A549 treated with GW870086 at 1 μM for 4 hours (cell line): Measurements from ENCODE around the gene TEX29. TPM values are rescaled to one million over a fixed set of nuclear protein-coding genes. Genes with fewer than 3 reads are reported as not detected.

Experiments
- total RNA-seq: library from RNA; stranded (reverse); fragments of 200-300 nt; extraction: Qiagen RNA extraction; gene quantifications from 5 replicates; pipeline ENCODE4 v1.2.3, GENCODE V29; 2022; ENCODE audit warnings: low read depth

TEX29 gene
- not detected in 5 replicates for total RNA-seq

DNA sequence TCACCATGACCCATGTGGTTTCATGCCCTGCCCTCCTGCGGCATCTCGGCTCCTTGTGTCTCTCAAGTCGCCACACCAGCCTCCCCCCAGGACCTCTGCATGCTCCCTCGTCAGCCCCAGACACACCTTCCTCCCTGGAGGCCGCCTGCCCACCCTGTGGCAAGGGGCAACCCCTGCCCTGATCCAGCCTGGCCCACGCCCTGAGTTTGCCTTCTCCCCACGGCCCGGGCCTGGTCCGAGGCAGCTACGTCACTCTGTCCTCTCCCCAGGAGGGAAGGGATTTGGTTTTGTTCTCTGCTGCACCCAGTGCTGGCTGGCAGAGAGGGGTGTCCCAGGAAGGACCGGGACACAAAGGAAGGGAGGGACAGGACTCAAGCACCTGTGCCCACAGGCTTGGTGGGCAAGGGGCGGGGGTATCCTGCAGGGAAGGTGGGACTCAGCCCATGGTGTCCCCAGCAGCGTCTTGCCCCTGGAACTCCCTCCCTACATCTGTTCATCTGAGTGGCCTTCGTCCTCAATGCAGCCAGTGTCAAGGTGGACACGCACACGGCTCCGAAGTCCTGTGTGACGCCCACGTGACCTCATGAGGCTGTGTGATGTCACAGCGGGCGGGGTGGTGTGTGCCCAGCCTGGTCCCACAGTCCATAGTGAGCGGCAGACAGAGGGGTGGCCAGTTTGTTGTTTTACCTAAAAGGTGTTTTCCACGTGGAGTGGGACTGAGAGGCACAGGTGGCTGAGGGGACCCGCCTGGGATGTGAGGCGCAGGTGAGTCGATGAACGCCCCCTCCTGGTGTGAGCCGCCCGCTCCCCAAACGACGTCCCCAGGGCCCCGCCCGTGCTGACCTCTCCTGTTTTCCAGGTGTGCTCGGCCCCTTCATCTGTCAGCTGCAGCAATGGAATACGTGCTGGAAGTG, at the start of gene TEX29:
TEX29 (plus strand) TSS at position 645 of the 914 bp plus-strand sequence; CDS start at position 894, 249 bp downstream.

Other genes starting within 250 kb of the TEX29 start
- gene ARHGEF7, start 205.3 kb upstream of the TEX29 start, total RNA-seq, result 18.0 to 20.8 TPM (median 20.5 TPM) in 5 replicates